SH-SY5Y (cell line): ENCODE data around the gene ZNF302.

ENCODE experiments used
- GATA2 ChIP-seq: IDR thresholded peaks from 2 replicates; pipeline ENCODE4 v1.6.1; 2011; ENCODE audit warnings: mild to moderate bottlenecking, low read depth, low read length
- GATA3 ChIP-seq: IDR thresholded peaks from 2 replicates; pipeline ENCODE4 v1.6.1; 2011; ENCODE audit warnings: low read depth, mild to moderate bottlenecking, low read length, moderate library complexity

The ZNF302 gene

DNA sequence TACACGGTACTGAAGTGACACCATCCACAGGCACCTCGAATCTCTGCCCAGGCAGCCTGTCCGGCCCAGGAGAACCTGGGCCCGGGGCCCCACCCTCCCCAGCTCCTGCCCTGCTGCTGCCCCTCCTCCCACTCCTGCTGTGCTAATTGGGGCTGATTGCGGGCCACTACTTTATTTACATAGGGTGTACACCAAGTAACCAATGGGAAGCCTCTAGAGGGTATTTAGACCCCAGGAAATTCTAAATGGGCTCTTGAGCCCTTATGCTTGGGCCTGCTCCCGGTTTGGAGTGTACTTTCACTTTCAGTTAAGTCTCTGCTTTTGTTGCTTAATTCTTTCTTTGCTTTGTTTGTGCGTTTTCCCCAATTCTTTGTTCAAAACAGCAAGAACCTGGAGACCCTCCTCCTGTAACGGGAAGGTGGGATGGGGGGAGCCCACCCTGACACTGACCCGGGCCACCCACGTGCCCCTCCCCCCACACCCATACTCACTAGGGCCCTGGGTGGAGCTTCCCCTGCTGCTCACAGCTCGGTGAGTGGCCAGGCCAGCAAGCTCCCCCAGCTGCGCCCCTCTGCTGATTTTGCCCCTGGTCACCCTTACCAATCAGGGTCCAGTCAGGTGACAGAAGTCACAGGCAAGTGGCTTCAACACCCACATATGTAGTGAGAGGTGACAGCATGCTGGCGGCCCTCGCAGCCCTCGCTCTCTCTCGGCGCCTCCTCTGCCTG, 10.0 kb upstream of the ZNF302 start:
- TF ChIP-seq GATA3 (no peak), GATA2 (no peak)

DNA sequence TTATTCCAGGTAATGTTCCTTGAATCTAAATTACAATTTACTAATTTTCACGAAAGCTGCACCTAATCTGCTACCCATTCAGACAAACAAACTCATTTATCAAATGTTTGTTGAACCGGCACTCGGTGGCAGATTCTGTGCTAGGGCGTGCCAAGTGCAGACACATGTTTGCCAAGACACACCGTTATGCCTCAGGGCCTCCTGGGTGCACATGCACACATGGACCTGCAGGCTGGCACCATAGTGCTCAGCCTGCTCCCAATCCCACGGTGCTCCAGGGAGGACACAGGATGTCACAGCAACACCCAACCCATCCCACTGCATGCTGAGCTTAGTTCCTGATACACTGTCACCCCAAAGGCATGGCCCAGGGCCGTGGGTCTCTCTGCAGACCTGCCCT, 8.2 kb upstream of the ZNF302 start:
- no peak for TF ChIP-seq GATA3

DNA sequence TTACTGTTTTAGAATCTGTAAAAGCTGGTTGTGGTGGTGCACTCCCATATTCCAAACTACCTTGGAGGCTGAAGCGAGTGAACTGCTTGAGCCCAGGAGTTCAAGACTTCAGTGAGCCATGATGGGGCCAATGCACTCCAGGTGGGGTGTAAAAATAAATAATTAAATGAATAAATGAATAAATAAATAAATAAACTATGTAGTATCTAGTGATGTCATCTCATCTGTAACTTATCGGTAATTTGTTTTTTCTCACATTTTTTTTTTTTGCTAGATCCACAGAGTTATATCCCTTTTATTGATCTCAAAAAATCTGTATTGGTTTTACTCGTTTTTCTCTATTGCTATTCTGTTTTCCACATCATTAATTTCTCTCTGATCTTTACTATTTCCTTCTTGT, 5.5 kb upstream of the ZNF302 start:
- TF ChIP-seq GATA3 (no peak), GATA2 (no peak)

DNA sequence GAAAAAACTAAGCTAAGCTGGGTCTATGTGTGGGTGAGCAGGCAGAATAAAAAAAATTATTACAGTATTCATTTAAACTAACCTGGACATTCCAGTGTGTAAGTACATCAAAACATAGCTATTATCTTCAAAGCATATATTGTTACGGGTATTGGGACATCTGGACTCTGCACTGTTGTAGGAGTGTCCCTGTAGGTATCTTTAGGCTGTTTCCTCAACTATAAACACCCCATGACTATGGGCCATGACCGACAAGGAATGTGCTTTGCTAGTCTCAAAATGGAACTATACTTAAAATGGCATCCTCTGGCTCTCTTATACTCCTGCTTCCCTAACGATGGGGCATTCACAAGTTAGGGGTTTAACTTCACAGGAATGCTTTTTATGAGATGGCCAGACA, 3.9 kb upstream of the ZNF302 start:
- TF ChIP-seq GATA3: no peak
- no peak for TF ChIP-seq GATA2

- TF ChIP-seq GATA3: no peak
- TF ChIP-seq GATA2: no peak
Measured at GRCh38 chr19:34675250-34675649, 2.2 kb upstream of the ZNF302 start.

DNA sequence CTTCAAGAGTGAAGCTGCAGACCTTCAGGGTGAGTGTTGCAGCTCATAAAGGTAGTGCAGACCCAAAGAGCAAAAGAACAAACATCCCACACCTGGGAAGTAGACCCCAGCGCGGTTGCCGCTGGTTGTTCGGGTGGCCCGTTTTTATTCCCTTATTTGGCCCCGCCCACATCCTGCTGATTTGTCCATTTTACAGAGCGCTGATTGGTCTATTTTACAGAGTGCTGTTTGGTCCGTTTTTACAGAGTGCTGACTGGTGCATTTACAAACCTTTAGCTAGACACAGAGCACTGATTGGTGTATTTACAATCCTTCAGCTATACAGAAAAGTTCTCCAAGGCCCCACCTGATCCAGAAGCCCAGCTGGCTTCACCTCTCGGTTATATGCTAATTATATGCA, 1.6 kb upstream of the ZNF302 start:
- TF ChIP-seq GATA3: no peak
- TF ChIP-seq GATA2: no peak

DNA sequence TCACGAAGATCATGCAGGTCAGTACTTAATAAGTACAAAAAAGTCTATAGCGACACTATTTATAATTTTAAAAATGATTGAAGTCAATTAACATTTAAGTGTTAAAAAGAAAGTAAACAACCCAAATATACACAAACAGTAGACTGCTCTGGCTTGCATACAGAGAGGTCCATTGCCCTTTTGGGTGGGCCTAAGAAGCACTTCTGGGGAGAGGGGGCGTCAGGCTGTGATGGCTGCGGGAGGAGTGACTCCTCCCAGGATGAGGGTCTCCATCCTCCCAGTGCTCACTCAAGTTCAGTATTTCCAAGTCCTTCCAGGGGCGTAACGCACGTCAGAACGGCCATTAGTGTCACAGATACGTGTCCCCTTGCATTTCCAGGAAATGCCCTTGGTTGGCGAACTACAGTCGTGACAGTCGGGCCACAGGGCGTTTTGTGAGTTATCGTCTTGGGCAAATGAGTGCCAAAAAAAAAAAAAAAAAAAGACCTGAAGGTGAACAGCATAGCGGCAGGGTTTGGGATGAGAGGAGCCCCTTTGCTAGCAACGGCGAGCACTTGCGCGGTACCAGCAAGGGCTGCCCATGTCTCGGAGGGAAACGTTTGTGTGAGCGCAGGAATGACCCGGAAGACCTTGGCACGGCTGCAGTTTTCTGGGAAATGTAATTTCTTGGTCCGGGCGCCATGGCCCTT, 637 bp upstream of the ZNF302 start, which contains the start of gene SCGB2B2:
TSS of gene SCGB2B2 (minus strand) at position 463 of the 689 bp plus-strand sequence. CDS start 82,596 bp downstream, outside the sequence.
- no peak for TF ChIP-seq GATA3
- TF ChIP-seq GATA2: no peak

DNA sequence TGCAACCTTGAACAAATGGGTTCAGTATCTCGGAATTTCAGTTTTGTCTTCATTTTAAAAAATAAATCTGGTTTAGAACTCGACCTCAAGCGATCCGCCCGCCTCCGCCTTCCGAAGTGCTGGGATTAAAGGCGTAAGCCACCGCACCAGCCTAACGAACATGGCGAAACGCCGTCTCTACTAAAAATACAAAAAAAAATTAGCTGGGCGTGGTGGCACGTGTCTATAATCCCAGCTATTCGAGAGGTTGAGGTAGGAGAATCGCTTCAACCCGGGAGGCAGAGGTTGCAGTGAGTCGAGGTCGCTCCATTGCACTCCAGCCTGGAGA, 571 bp downstream of the ZNF302 start:
- no peak for TF ChIP-seq GATA3
- no peak for TF ChIP-seq GATA2

DNA sequence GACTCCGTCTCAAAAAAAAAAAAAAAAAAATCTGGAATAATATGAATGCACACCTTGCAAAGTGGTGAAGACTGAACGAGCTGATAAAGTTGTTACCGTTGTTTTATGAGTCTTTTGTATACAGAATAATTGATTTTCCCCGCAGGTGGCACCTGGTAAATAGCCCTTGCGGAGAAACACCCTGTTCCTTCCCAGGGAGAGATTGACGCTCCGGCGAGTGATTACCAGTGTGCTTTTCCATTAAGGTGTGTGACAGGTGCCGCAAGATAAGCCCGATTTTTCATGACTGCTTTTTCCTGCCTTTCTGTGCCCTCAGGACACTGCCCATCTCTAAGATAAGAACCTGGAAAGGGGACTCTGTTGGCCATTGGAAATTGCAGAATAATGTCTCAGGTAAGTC, 943 bp downstream of the ZNF302 start:
- TF ChIP-seq GATA2 (no peak), GATA3 (no peak)

GRCh38 chr19:34681478-34681877, 4.0 kb downstream of the ZNF302 start:
- TF ChIP-seq GATA3: no peak
- TF ChIP-seq GATA2: no peak

- TF ChIP-seq GATA3 (no peak), GATA2 (no peak)
Measured at GRCh38 chr19:34686455-34686854, 9.0 kb downstream of the ZNF302 start.

- TF ChIP-seq GATA2 (no peak), GATA3 (no peak)
Measured at GRCh38 chr19:34687348-34687747, 9.9 kb downstream of the ZNF302 start.

DNA sequence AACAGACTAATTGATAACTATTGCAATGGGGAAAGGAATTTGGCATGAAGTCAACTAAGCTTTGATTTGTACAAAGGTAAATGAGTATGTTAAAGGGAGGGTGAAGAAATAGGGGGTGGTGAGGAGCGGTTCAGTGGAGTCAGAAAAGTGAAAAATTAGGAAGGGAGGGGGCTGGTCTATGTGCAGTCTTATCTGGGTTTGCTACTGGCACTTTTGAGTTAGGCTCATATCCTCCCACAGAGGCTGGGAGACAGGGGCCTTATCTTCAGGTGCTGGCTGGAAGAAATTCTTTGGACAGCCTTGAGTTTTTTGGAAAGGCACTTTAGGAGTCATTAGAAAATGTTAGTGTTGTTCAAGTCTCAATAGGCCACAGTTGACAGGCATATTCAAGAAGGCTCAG, 11.1 kb downstream of the ZNF302 start:
- TF ChIP-seq GATA3: no peak
- TF ChIP-seq GATA2: no peak

DNA sequence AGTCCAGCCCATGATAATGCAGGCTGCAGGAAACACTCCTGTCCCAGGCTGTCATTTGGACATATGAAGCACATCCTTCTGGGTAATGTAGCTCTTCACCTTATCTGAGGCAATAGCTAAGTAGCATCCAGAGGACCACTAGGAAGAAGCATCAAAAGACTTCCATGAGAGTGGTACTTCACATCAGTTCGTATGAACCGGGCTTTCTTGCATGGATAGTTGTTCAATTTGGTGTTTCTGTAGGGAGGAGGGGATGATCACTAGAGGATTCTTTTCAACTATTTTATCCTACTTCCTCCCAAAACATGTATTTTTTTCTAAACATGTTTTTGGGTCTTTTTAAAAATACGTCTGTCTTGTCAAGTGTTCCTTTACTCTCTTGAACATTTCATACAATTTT, 12.9 kb downstream of the ZNF302 start:
- no peak for TF ChIP-seq GATA2
- TF ChIP-seq GATA3: no peak

- no peak for TF ChIP-seq GATA3
- no peak for TF ChIP-seq GATA2
Measured at GRCh38 chr19:34692549-34692948, 15.1 kb downstream of the ZNF302 start.

GRCh38 chr19:34707661-34708060, 30.2 kb downstream of the ZNF302 start:
- TF ChIP-seq GATA3 (no peak), GATA2 (no peak)
